HG02870 (cell line): Measurements from ENCODE around the gene BTG4.

Experiments
- ATAC-seq: cut with Tn5 transposase; IDR thresholded peaks from one replicate; pipeline ENCODE4 v1.9.1; 2021; ENCODE audit warnings: mild to moderate bottlenecking, moderate library complexity; ENCODE audit not compliant: unreplicated experiment

Gene BTG4

DNA sequence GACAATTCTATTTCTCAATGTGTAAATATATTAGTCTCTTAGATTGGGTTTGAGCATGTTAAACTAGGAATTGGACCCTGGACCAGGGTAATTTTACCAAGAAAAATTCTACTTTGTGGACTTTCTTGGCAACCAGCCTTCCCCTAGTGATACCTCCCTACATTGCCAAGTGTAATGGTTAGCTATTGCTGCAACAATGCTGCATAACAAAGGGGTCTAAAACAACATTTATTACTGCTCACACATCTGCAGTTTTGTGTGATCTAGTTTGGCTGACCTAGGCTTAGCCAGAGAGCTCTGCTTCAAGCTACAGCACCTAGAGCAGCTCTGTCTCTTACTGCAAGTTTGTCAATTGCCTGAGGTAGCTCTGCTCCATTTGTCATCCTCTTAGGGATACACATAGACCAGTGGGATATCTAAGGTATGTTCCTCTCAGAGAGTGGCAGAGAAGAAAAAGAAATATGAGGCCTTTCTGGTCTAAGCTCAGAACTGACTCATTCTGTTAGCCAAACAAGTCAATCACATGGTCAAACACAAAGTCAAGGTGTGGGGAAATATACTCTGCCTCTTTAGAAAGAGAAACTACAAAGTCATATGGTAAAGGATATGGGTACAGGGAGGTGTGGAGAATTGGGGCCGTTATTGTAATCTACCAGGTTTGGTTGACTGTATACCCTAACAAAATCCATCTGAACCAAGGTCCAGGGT lies 26.4 kb upstream of the BTG4 start:
- ATAC-seq: no peak

DNA sequence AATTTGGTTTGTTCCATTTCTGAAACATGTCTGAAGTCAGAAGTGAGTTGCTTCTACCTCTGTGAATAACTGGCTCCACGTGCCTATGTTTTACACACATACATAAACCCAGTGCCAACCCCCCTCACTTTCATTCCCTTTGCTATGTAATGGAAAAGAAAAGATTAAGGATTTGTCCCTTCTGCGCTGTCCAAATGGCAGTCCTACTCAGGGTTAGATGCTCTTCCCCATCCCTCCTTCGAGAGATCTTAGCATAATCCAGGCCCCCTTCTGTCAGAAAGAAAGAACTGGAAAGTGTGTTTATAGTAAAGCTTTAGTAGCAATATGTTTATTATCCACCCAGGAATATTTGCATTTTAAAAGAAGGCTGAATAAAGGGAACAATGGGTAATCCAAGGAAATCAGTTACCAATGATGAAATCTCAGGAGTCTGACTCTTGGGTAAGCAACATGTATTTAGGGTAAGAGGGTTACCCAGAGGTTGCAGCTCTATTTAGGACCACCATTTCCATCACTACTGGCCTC lies 25.2 kb upstream of the BTG4 start:
- ATAC-seq: no peak

- ATAC-seq: no peak
These were observed 23.1 kb upstream of the BTG4 start for GRCh38 chr11:111535281-111535680.

DNA sequence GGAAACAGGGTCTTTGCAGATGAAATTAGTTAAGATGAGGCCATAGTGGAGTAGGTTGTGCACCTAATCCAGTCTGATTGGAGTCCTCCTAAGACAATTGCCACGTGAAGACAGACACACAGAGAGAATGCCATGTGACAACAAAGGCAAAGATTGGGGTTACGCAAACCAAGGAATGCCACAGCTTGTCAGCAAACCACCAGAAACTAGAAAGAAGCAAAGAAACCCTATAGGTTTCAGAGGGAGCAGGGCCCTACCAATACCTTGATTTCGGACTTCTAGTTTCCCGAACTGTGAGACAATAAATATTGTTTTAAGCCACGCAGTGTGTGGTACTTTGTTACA lies 20.2 kb upstream of the BTG4 start:
- no peak for ATAC-seq

DNA sequence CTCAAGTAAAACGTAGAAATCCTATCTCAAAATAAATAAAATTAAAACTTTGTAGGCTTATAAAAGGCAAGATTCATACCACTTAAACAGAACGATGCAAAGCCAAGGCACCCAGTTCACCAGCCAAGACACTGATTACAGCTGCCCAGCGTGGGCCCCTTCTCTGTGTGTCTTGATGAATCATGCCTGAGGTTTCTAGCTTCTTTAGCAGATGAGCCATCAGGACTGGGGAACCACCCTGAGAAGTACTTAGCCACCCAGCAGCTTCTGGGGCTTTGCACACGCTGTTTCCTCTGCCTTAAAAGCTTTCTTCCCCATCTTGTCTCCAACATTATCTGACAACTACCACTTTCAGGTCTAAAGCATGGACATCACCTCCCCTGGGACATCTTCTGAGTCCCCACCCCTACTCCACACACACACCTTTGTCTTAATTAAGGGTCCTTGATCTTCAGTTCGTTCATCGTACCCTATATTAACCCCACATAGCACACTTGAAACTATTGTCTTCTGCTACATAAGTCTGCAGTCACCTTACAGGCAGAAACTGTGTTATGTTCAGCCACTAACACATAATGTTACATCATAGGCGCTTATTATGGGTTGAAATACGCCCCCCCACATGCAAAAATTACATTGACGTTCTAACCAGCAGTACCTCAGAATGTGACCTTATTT lies 19.6 kb upstream of the BTG4 start:
- peak; percentile 87 for ATAC-seq

- no peak for ATAC-seq
These were observed 18.9 kb upstream of the BTG4 start for GRCh38 chr11:111531136-111531535.

- ATAC-seq: no peak
These were observed 17.9 kb upstream of the BTG4 start for GRCh38 chr11:111530091-111530490.

DNA sequence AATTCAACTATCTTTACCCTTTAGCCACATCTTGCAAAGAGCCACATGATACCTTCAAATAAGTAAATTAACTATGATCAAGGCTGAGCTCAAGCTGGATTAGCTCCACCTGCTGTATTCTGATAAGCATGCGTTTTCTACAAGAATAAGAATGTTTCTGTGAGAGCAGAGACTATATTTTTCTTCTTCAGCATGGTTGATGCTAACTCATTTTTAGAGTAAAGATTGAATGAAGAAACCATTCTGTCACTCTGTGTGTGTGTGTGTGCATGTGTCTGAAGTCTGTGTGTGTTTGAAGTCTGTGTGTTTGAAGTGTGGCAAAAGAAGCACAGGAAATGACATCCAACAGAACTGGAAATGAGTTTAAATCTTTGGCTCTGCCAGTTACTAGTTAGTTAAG lies 16.4 kb upstream of the BTG4 start:
- ATAC-seq: no peak

- no peak for ATAC-seq
These were observed 15.1 kb upstream of the BTG4 start for GRCh38 chr11:111527279-111527678.

DNA sequence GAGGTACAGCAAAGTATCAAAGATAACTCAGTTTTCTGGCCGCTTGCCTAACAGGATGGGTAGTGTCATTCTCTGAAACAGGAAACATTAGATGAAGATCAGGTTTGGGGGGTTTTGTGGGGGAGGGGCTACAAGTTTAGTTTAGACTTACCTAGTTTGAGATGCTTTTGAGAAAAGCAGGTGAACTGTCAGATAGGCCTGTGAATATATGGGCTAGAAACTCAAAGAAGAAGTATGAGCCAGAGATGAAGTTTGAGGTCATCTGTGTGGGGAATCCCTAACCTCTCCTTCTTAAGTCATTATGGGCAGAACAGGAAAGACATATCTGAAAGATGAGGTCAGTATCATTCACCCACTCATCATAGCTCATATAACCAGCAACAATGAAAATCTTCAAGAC lies 14.3 kb upstream of the BTG4 start:
- ATAC-seq: no peak

DNA sequence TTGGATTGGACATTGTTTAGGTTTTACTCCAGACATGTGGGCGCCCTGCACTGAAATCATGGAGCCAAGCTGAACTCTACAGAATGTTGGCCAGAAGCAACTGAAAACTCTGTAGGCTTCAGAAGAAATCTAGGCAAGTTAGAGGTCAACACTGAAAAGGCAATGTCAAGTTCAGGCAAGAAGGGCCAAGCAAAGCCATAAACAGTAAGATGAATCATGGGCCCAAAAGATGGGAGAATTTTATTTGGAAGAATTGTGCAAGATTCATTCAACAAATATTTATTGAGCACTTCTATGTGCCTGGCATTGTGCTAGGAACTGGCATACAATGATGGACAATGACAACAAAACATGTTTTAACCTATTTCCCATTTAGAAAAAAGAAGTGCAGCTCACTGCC lies 13.3 kb upstream of the BTG4 start:
- no peak for ATAC-seq

GRCh38 chr11:111524056-111524455 lies 11.9 kb upstream of the BTG4 start:
- ATAC-seq: no peak

DNA sequence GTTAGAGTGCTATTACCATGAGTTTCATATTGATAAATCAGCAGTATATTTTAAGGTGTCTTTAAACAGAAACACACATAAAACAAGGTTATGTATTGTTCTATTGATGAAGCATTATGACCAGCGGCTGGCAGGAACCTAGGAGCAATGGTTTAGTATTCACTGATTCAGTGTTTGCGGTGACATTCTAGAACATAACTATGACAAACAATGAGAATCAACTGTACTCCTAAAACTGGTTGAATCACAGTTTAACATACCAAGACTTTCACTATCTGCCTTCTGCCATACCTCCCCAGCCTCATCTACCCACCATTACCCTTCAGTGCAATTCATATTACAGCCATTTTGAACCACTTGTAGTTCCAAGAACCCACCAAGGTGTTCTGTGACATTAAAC lies 11.2 kb upstream of the BTG4 start:
- ATAC-seq: no peak

- no peak for ATAC-seq
These were observed 10.2 kb upstream of the BTG4 start for GRCh38 chr11:111522426-111522825.

DNA sequence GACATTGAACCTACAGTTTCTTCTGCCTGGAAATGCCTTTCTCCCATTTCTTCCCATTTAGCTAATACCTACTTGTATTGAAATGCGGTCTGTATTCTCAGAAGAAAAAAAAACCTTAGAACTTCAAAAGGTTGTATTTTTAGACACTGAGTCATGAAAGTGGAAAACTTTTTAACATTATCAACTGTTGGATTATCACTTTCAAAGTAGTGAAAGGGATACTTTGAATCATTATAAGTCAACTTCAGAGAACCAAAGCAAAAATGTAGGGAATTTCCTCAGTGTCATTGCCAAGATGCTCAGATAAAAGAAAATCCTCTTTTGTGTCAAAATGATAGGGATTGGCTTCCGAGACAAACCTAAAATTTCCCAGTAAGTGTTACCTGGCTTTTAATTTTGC lies 8.9 kb upstream of the BTG4 start:
- ATAC-seq: no peak

DNA sequence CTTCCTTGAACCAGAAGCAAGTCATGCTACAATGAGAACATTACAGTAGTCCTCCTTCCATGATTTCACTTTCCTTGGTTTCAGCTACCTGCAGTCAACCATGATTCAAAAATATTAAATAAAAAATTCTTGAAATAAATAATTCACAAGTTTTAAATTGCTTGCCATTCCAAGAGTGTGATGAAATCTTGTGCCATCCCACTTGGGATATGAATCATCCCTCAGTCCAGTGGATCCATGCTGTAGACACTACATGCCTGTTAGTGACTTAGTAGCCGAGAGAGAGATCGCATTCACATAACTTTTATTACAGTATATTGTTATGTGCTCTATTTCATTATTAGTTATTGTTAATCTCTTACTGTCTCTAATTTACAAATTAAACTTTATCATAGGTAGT lies 8.4 kb upstream of the BTG4 start:
- ATAC-seq: no peak

- ATAC-seq: no peak
These were observed 6.5 kb upstream of the BTG4 start for GRCh38 chr11:111518668-111519067.

- ATAC-seq: no peak
These were observed 3.4 kb upstream of the BTG4 start for GRCh38 chr11:111515591-111515990.

- ATAC-seq: no peak
These were observed 2.2 kb upstream of the BTG4 start, which contains the start of gene HOATZ for GRCh38 chr11:111514216-111515031. Gene HOATZ (plus strand): TSS chr11:111514778. CDS start chr11:111514785, 7 bp downstream.

DNA sequence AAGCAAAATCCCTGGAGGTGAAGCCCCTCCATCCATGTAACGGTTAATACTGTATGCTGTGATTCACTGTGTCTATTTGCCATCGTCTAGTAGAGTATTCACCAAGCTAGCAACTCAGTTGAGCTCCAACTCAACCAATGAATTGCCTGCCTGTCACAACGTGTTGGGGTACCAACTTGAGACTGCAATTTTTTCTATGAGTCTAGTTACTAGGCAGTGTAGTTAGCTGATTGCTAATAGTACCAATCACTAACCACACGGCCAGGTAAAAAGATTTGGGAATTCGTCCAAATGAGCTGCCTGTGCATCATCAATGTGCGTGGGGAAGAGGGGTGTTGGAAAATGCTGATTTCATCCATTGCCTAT lies 1.0 kb upstream of the BTG4 start:
- no peak for ATAC-seq

GRCh38 chr11:111510311-111510710 lies 1.9 kb downstream of the BTG4 start:
- no peak for ATAC-seq

- no peak for ATAC-seq
These were observed 9.6 kb downstream of the BTG4 start for GRCh38 chr11:111502611-111503010.
